Measurements from ENCODE around the gene DDX42. TPM values are rescaled to one million over a fixed set of nuclear protein-coding genes. Genes with fewer than 3 reads are reported as not detected.

Gene DDX42
- total and polyA plus RNA-seq, 9 of the 15 experiments (the other 6 are each of a cell fraction or from before 2014, with no cell fraction given): 16.5 to 149 (median 87.6) TPM

- TF ChIP-seq ZBTB40 (IDR thresholded peaks at IDR 0.05): peak; percentile 55
- TF ChIP-seq ZBTB40 (CRISPR knock-in tag; IDR thresholded peaks at IDR 0.05): no peak; the same call in 1 of the 2 replicates
- TF ChIP-seq ESRRA (IDR thresholded peaks at IDR 0.05; ENCODE audit: borderline replicate concordance, low read depth): peak; percentile 44; the same call in 1 of the 2 replicates
- peak; percentile 98 for TF ChIP-seq MBD2 (IDR thresholded peaks at IDR 0.05; ENCODE audit: borderline replicate concordance, low read depth)
- peak; percentile 61 for TF ChIP-seq E2F5 (CRISPR knock-in tag; IDR thresholded peaks at IDR 0.05)
- peak; percentile 91 to 92 for TF ChIP-seq MNT (conservative IDR thresholded peaks at IDR 0.05)
- no peak for TF ChIP-seq BMI1 (IDR thresholded peaks at IDR 0.05; ENCODE audit: low read length)
- TF ChIP-seq TRIM28 (IDR thresholded peaks at IDR 0.05): 0 out of 2 replicates have a peak, but pooled peaks have one; percentile 1
- peak; percentile 17 for TF ChIP-seq SUPT5H (IDR thresholded peaks at IDR 0.05)
- peak; percentile 23; the same call in 1 of the 2 replicates for TF ChIP-seq ZNF175 (CRISPR knock-in tag; IDR thresholded peaks at IDR 0.05; ENCODE audit: low read depth)
- no peak for TF ChIP-seq ZNF740 (CRISPR knock-in tag; IDR thresholded peaks at IDR 0.05)
- TF ChIP-seq ZNF740 (tag; IDR thresholded peaks at IDR 0.05): peak in 1 of 2 experiments; percentile 28; a peak in 1 of 4 replicates
Observed at GRCh38 chr17:63848834-63849689, 75.1 kb downstream of the DDX42 start (continued).
